Femur (tissue), 1 donor: ENCODE data around the gene RAP1GAP.
A peak's percentile ranks its signal among the peaks of the same experiment; 100 is the strongest.

ENCODE experiments used
- DNase-seq: peaks from one replicate; pipeline ENCODE4 v3.0.0-alpha.2; 2017

Gene RAP1GAP

GRCh38 chr1:21661886-21662285 lies 7.3 kb downstream of the RAP1GAP start:
- no peak for DNase-seq

GRCh38 chr1:21659924-21660326 lies 9.2 kb downstream of the RAP1GAP start:
- DNase-seq: no peak

GRCh38 chr1:21659099-21659923 lies 9.8 kb downstream of the RAP1GAP start:
- DNase-seq: peak; percentile 89

GRCh38 chr1:21657456-21658190 lies 11.5 kb downstream of the RAP1GAP start:
- DNase-seq: no peak

GRCh38 chr1:21655748-21656147 lies 13.4 kb downstream of the RAP1GAP start:
- no peak for DNase-seq

GRCh38 chr1:21655259-21655658 lies 13.9 kb downstream of the RAP1GAP start:
- DNase-seq: no peak

GRCh38 chr1:21654209-21654608 lies 14.9 kb downstream of the RAP1GAP start:
- DNase-seq: no peak

GRCh38 chr1:21653744-21654100 lies 15.4 kb downstream of the RAP1GAP start:
- no peak for DNase-seq

- DNase-seq: no peak
These were observed 16.0 kb downstream of the RAP1GAP start for GRCh38 chr1:21652937-21653743.

- no peak for DNase-seq
These were observed 16.8 kb downstream of the RAP1GAP start for GRCh38 chr1:21652101-21652936.

GRCh38 chr1:21651214-21652042 lies 17.7 kb downstream of the RAP1GAP start:
- DNase-seq: peak; percentile 79

- DNase-seq: no peak
These were observed 18.8 kb downstream of the RAP1GAP start for GRCh38 chr1:21650400-21650799.

- DNase-seq: no peak
These were observed 19.8 kb downstream of the RAP1GAP start for GRCh38 chr1:21649315-21649714.

GRCh38 chr1:21648791-21649190 lies 20.4 kb downstream of the RAP1GAP start:
- DNase-seq: no peak

- no peak for DNase-seq
These were observed 20.8 kb downstream of the RAP1GAP start for GRCh38 chr1:21648352-21648730.

- DNase-seq: peak; percentile 70
These were observed 21.5 kb downstream of the RAP1GAP start for GRCh38 chr1:21647431-21648351.

GRCh38 chr1:21645550-21645949 lies 23.6 kb downstream of the RAP1GAP start:
- DNase-seq: no peak

GRCh38 chr1:21644906-21645305 lies 24.3 kb downstream of the RAP1GAP start:
- no peak for DNase-seq

GRCh38 chr1:21644348-21644747 lies 24.8 kb downstream of the RAP1GAP start:
- no peak for DNase-seq

- DNase-seq: no peak
These were observed 25.5 kb downstream of the RAP1GAP start for GRCh38 chr1:21643624-21644023.
